Loucy (cell line): ENCODE measurements around the gene TYW1.
"Not testable (repeated sequence)": the region's sequence is repeated elsewhere in the genome, so short reads cannot be mapped to it uniquely, and the experiment has no call there.

Experiments
- H2AFZ ChIP-seq: fragments of 200-600 bp; sonication (generic); 2 replicates; pipeline ENCODE4 v1.6.0; 2016; ENCODE audit warnings: antibody characterized with exemption, mild to moderate bottlenecking, low read length, moderate library complexity
- H3F3A ChIP-seq: fragments of 200-600 bp; 2 replicates; pipeline ENCODE4 v1.6.0; 2016; ENCODE audit warnings: antibody characterized with exemption, low read depth, mild to moderate bottlenecking
- H3K27me3 ChIP-seq: fragments of 200-600 bp; sonication (generic); 2 replicates; pipeline ENCODE4 v1.6.1; 2014; ENCODE audit warnings: low read length, mild to moderate bottlenecking; ENCODE audit not compliant: insufficient read depth, poor library complexity, severe bottlenecking
- H3K36me3 ChIP-seq: fragments of 200-600 bp; sonication (generic); 2 replicates; pipeline ENCODE4 v1.6.1; 2016; ENCODE audit warnings: low read length; ENCODE audit not compliant: insufficient read depth
- H3K4me1 ChIP-seq: fragments of 200-600 bp; sonication (generic); 2 replicates; pipeline ENCODE4 v1.5.1; 2014; ENCODE audit warnings: low read length, mild to moderate bottlenecking; ENCODE audit not compliant: insufficient read depth, poor library complexity, severe bottlenecking
- H3K4me2 ChIP-seq: fragments of 200-600 bp; sonication (generic); 2 replicates; pipeline ENCODE4 v1.6.0; 2014; ENCODE audit warnings: antibody characterized with exemption, low read length, low read depth, mild to moderate bottlenecking; ENCODE audit not compliant: poor library complexity, severe bottlenecking
- H3K4me3 ChIP-seq: fragments of 200-600 bp; sonication (generic); 2 replicates; pipeline ENCODE4 v1.5.1; 2014; ENCODE audit warnings: low read length, mild to moderate bottlenecking, mixed read lengths; ENCODE audit not compliant: poor library complexity, severe bottlenecking
- H3K79me2 ChIP-seq: fragments of 200-600 bp; sonication (generic); 2 replicates; pipeline ENCODE4 v1.6.1; 2014; ENCODE audit warnings: low read length; ENCODE audit not compliant: insufficient read depth
- H3K9ac ChIP-seq: fragments of 200-600 bp; sonication (generic); 2 replicates; pipeline ENCODE4 v1.6.0; 2014; ENCODE audit warnings: mild to moderate bottlenecking, low read depth, low read length, moderate library complexity; ENCODE audit not compliant: poor library complexity, severe bottlenecking
- H3K9me2 ChIP-seq: fragments of 200-600 bp; sonication (generic); replicated peaks from 2 replicates; pipeline ENCODE4 v1.6.1; 2016; ENCODE audit warnings: low read depth, low read length, mixed read lengths
- H3K9me3 ChIP-seq: fragments of 200-600 bp; sonication (generic); 2 replicates; pipeline ENCODE4 v1.6.1; 2014; ENCODE audit warnings: mild to moderate bottlenecking, antibody characterized with exemption, low read length, low read depth; ENCODE audit not compliant: insufficient read depth
- H4K20me1 ChIP-seq: fragments of 200-600 bp; sonication (generic); 2 replicates; pipeline ENCODE4 v1.6.0; 2014; ENCODE audit warnings: antibody characterized with exemption, low read length, mild to moderate bottlenecking; ENCODE audit not compliant: insufficient read depth, poor library complexity, severe bottlenecking
- CTCF ChIP-seq: fragments of 200-600 bp; sonication (generic); conservative IDR thresholded peaks from 2 replicates; pipeline ENCODE4 v1.5.1; 2014; ENCODE audit warnings: mild to moderate bottlenecking, antibody characterized with exemption, low read length
- EZH2phosphoT487 ChIP-seq: fragments of 200-600 bp; IDR thresholded peaks from 2 replicates; pipeline ENCODE4 v1.6.1; 2018; ENCODE audit warnings: antibody characterized with exemption, mild to moderate bottlenecking, moderate library complexity, borderline replicate concordance

Gene TYW1

GRCh38 chr7:67040832-67041231, 44.2 kb downstream of the TYW1 start:
- TF ChIP-seq CTCF = peak; percentile 58
- H3K9ac ChIP-seq, H2AFZ ChIP-seq, H3K9me2 ChIP-seq, H3K4me2 ChIP-seq, H3K9me3 ChIP-seq, H3K79me2 ChIP-seq, H3K36me3 ChIP-seq, H3K27me3 ChIP-seq, H4K20me1 ChIP-seq, H3F3A ChIP-seq, H3K4me1 ChIP-seq, H3K4me3 ChIP-seq: not testable (repeated sequence)

GRCh38 chr7:67042781-67043558, 46.3 kb downstream of the TYW1 start:
- not testable (repeated sequence) for H3K4me1 ChIP-seq, H2AFZ ChIP-seq, H4K20me1 ChIP-seq, H3K9me3 ChIP-seq, H3K4me3 ChIP-seq, H3K9me2 ChIP-seq, H3F3A ChIP-seq, H3K27me3 ChIP-seq, H3K36me3 ChIP-seq, H3K4me2 ChIP-seq, H3K9ac ChIP-seq, H3K79me2 ChIP-seq

GRCh38 chr7:67043559-67043930, 46.9 kb downstream of the TYW1 start:
- H3K4me2 ChIP-seq, H3K79me2 ChIP-seq, H3K9me2 ChIP-seq, H3K9me3 ChIP-seq, H3K9ac ChIP-seq, H3K4me1 ChIP-seq, H3F3A ChIP-seq, H4K20me1 ChIP-seq, H3K4me3 ChIP-seq, H3K36me3 ChIP-seq, H2AFZ ChIP-seq, H3K27me3 ChIP-seq: not testable (repeated sequence)

- Histone ChIP-seq H3K9ac (no peak overlapping the region), H3K27me3 (no peaks in the 10 kb centered on the region), H3F3A (no peaks in the 10 kb centered on the region), H3K36me3 (no peaks in the 10 kb centered on the region), H2AFZ (no peak overlapping the region), H3K4me3 (no peak overlapping the region), H3K79me2 (no peaks in the 10 kb centered on the region), H4K20me1 (peaks cover 3% of the 10 kb centered on the region), H3K9me2 (no peaks in the 10 kb centered on the region), H3K4me1 (peaks cover 5% of the 10 kb centered on the region), H3K4me2 (no peak overlapping the region), H3K9me3 (no peaks in the 10 kb centered on the region)
- TF ChIP-seq CTCF (no peak), EZH2phosphoT487 (no peak)
Measured at GRCh38 chr7:67045496-67045995, 48.9 kb downstream of the TYW1 start.

GRCh38 chr7:67046819-67047218, 50.2 kb downstream of the TYW1 start:
- H4K20me1 ChIP-seq, H3K4me3 ChIP-seq, H3K36me3 ChIP-seq, H3K27me3 ChIP-seq, H3K79me2 ChIP-seq, H3K9me2 ChIP-seq, H3K9ac ChIP-seq, H3F3A ChIP-seq, H2AFZ ChIP-seq, H3K4me2 ChIP-seq, H3K9me3 ChIP-seq: not testable (repeated sequence)
- peaks cover 12% of the 10 kb centered on the region for H3K4me1 ChIP-seq

GRCh38 chr7:67049908-67050307, 53.3 kb downstream of the TYW1 start:
- H3F3A ChIP-seq, H2AFZ ChIP-seq: not testable (repeated sequence)

More at GRCh38 chr7:67049908-67050307, 53.3 kb downstream of the TYW1 start:
- H3K9me3 ChIP-seq, H3K9me2 ChIP-seq, H3K27me3 ChIP-seq, H3K36me3 ChIP-seq, H3K9ac ChIP-seq, H3K4me3 ChIP-seq, H3K79me2 ChIP-seq, H4K20me1 ChIP-seq: not testable (repeated sequence)
- Histone ChIP-seq H3K4me2 (peak overlapping the region; percentile 53), H3K4me1 (peaks cover 12% of the 10 kb centered on the region)
